Measurements from ENCODE around the gene KHDRBS1. TPM values are rescaled to one million over a fixed set of nuclear protein-coding genes. Genes with fewer than 3 reads are reported as not detected.

Gene KHDRBS1
- polyA plus RNA-seq, 1 experiment, result 24.1 TPM

DNA sequence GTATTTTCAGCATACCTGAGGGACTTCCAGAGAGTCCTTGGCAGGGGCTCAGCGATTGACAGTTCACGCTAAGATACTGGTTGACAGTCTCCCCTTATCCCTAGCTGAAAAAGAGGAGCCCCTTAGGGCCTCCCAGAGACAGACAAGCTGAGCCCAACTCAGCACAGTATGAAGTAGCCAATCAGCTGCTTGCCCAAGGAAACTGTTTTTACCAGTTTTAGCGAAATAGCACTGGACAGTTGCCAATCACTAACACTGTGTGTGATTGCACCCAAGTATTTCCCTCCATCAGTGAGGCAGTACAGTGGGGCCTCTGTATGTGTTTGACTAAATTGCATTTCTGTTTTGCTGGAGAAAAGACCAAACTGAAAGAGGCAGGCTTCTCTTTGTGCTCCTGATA, 27.0 kb downstream of the KHDRBS1 start:
- no peak for DNase-seq (ENCODE audit: low read depth)
- POLR2A ChIA-PET, result interaction anchor here (0.6 kb wide), 1 partner anchor 289 kb away, joined by 4 read pairs; no protein-coding TSS in a partner anchor
- peaks cover 28% of the 10 kb centered on the region for H3K36me3 ChIP-seq (ENCODE audit: control insufficient read depth, insufficient read depth, low read length)

DNA sequence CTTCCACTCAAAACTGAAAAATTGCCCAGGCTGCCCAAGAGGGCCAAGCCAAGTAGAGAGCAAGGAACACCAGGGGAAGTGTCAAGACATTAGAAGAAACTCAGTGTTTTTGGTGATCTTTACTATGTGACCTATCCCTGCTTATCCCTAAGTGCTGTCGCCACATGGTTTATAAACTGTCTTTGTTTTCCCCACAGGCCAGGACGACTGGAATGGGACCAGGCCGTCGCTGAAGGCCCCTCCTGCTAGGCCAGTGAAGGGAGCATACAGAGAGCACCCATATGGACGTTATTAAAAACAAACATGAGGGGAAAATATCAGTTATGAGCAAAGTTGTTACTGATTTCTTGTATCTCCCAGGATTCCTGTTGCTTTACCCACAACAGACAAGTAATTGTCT, 28.7 kb downstream of the KHDRBS1 start:
- TF ChIP-seq, protein P1, sequence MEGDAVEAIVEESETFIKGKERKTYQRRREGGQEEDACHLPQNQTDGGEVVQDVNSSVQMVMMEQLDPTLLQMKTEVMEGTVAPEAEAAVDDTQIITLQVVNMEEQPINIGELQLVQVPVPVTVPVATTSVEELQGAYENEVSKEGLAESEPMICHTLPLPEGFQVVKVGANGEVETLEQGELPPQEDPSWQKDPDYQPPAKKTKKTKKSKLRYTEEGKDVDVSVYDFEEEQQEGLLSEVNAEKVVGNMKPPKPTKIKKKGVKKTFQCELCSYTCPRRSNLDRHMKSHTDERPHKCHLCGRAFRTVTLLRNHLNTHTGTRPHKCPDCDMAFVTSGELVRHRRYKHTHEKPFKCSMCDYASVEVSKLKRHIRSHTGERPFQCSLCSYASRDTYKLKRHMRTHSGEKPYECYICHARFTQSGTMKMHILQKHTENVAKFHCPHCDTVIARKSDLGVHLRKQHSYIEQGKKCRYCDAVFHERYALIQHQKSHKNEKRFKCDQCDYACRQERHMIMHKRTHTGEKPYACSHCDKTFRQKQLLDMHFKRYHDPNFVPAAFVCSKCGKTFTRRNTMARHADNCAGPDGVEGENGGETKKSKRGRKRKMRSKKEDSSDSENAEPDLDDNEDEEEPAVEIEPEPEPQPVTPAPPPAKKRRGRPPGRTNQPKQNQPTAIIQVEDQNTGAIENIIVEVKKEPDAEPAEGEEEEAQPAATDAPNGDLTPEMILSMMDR (IDR thresholded peaks at IDR 0.05; ENCODE audit: insufficient read depth, low read depth, low read length), result no peak
- Histone ChIP-seq H3K36me3 (ENCODE audit: control insufficient read depth, insufficient read depth, low read length) (peaks cover 34% of the 10 kb centered on the region), H3K4me3 (ENCODE audit: low read depth, low read length) (no peak overlapping the region), H3K27me3 (ENCODE audit: control insufficient read depth, insufficient read depth, low read length) (no peaks in the 10 kb centered on the region)
- POLR2A ChIA-PET, result no interaction called here
- DNase-seq (ENCODE audit: low read depth), result no peak
- CTCF ChIA-PET, result no interaction called here

More for the DNA sequence above, 27.0 kb downstream of the KHDRBS1 start:
- CTCF ChIA-PET, result no interaction called here
- TF ChIP-seq, protein P1 (IDR thresholded peaks at IDR 0.05; ENCODE audit: insufficient read depth, low read depth, low read length), result no peak
- Histone ChIP-seq H3K4me3 (ENCODE audit: low read depth, low read length) (no peak overlapping the region), H3K27me3 (ENCODE audit: control insufficient read depth, insufficient read depth, low read length) (no peaks in the 10 kb centered on the region)

GRCh38 chr1:32044234-32044633, 30.6 kb downstream of the KHDRBS1 start:
- peaks cover 27% of the 10 kb centered on the region for H3K36me3 ChIP-seq (ENCODE audit: control insufficient read depth, insufficient read depth, low read length)

GRCh38 chr1:32045772-32046171, 32.1 kb downstream of the KHDRBS1 start:
- CTCF ChIA-PET, result no interaction called here
- Histone ChIP-seq H3K4me3 (ENCODE audit: low read depth, low read length) (no peak overlapping the region), H3K27me3 (ENCODE audit: control insufficient read depth, insufficient read depth, low read length) (no peaks in the 10 kb centered on the region), H3K36me3 (ENCODE audit: control insufficient read depth, insufficient read depth, low read length) (peaks cover 18% of the 10 kb centered on the region)
- DNase-seq (ENCODE audit: low read depth), result no peak
- POLR2A ChIA-PET, result interaction anchor here (0.6 kb wide), 1 partner anchor 141 kb away, joined by 4 read pairs; no protein-coding TSS in a partner anchor
- TF ChIP-seq, protein P1 (IDR thresholded peaks at IDR 0.05; ENCODE audit: insufficient read depth, low read depth, low read length), result no peak

More at GRCh38 chr1:32044234-32044633, 30.6 kb downstream of the KHDRBS1 start:
- Histone ChIP-seq H3K27me3 (ENCODE audit: control insufficient read depth, insufficient read depth, low read length) (no peaks in the 10 kb centered on the region), H3K4me3 (ENCODE audit: low read depth, low read length) (no peak overlapping the region)
- no peak for DNase-seq (ENCODE audit: low read depth)
- ChIA-PET POLR2A (interaction anchor here (0.9 kb wide), 1 partner anchor 110 kb away, joined by 4 read pairs; no protein-coding TSS in a partner anchor), CTCF (interaction anchor here (1.0 to 1.8 kb wide), 2 partner anchors 10 to 23 kb away, joined by 3 to 8 read pairs; no protein-coding TSS in a partner anchor)
- TF ChIP-seq, protein P1 (IDR thresholded peaks at IDR 0.05; ENCODE audit: insufficient read depth, low read depth, low read length), result no peak

GRCh38 chr1:32047701-32048100, 34.0 kb downstream of the KHDRBS1 start:
- peaks cover 9% of the 10 kb centered on the region for H3K36me3 ChIP-seq (ENCODE audit: control insufficient read depth, insufficient read depth, low read length)
- H3K27me3 ChIP-seq (ENCODE audit: control insufficient read depth, insufficient read depth, low read length), result no peaks in the 10 kb centered on the region
- ChIA-PET CTCF (interaction anchor here (1.0 to 1.4 kb wide), 2 partner anchors 15 to 17 kb away, joined by 3 to 4 read pairs; no protein-coding TSS in a partner anchor), POLR2A (interaction anchor here (0.7 kb wide), 1 partner anchor 14 kb away, joined by 5 read pairs; no protein-coding TSS in a partner anchor)
- no peak overlapping the region for H3K4me3 ChIP-seq (ENCODE audit: low read depth, low read length)
- TF ChIP-seq, protein P1 (IDR thresholded peaks at IDR 0.05; ENCODE audit: insufficient read depth, low read depth, low read length), result no peak
- DNase-seq (ENCODE audit: low read depth), result no peak

Data from BJ (cell line).